GM18858 (cell line): ENCODE results near the gene ACTC1.
"Not testable (repeated sequence)": the region's sequence is repeated elsewhere in the genome, so short reads cannot be mapped to it uniquely, and the experiment has no call there.

Experiments used
- ATAC-seq: cut with Tn5 transposase; IDR thresholded peaks from one replicate; pipeline ENCODE4 v1.9.1; 2021; ENCODE audit not compliant: unreplicated experiment

ACTC1 gene

DNA sequence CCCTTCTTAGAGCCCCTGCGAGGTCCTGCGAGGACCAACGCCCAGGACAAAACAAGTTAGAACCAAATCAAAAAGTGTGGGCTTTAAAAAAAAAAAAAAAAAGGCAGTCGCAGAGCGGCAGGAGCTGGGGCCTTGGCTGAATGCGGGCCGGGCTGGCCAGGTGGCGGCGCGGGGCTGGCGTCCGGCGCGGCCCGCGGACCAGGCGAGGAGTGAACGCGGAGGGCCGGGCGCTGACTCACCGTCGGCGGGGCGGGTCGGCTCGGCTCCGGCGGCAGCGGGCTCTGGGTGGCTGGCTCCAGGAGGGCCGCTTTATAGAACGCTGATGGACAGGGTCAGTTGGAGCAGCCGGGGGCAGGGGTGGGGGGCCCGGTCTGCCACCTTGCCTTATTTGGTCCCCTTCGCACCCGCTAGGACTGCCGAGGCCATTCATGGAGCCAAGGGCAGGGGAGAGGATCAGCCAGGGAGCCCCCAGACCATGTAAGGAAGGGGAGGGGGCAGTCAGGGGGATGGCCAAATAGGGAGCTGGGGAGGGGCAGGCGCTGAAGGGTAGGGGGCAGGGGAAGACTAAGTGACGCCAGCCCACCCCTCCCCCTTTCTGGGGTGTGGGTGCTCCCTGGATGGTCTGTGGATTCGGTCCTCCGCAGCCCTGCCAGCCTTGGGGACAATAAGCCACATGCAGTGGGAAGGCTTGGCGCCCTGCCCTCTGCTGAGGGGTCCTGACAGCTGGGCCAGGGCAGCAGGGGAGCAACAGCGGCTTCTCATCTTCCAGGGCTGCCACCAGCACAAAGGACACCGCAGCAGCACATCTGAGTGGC is at the start of gene ACTC1:
TSS of gene ACTC1 (minus strand) at position 283 of the 815 bp plus-strand sequence. CDS start 741 bp downstream, outside the sequence.
- ATAC-seq = no peak

DNA sequence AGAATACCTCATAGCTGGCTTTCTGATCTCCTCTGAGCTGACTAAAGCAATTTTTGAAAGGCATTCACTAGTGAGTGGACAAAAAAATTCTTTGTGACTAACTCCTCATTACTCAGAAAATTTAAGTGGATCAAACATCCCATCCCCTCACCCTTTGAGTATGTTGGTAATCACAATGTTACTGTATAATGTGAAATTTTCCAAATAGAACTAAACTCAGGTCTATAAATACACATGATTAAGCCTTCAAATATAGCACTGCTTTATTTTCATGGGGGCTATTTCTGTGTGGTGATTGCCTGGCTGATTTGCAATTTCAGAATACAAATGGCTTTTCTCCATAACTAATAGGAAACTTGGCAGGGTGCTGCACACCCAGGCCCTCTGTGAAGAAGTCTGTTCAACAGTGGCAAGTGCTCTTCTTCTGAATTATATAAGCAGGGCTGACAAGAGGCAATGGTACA is 45.9 kb upstream of the ACTC1 start:
- ATAC-seq = no peak

DNA sequence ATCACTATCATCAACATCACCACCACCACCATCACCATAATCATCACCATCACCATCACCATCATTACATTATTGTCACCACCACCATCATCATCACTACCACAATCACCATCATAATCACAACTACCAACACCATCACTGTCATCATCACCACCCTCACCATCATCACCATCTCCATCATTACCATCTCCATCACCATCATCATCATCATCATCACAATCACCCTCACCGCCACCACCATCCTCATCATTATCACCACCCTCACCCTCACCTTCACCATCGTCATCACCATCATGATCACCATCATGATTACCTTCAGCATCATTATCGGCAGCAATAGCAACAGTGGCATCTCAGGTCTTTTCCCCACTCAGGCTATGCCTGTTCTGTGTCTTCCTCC is 42.9 kb upstream of the ACTC1 start:
- ATAC-seq = no peak

DNA sequence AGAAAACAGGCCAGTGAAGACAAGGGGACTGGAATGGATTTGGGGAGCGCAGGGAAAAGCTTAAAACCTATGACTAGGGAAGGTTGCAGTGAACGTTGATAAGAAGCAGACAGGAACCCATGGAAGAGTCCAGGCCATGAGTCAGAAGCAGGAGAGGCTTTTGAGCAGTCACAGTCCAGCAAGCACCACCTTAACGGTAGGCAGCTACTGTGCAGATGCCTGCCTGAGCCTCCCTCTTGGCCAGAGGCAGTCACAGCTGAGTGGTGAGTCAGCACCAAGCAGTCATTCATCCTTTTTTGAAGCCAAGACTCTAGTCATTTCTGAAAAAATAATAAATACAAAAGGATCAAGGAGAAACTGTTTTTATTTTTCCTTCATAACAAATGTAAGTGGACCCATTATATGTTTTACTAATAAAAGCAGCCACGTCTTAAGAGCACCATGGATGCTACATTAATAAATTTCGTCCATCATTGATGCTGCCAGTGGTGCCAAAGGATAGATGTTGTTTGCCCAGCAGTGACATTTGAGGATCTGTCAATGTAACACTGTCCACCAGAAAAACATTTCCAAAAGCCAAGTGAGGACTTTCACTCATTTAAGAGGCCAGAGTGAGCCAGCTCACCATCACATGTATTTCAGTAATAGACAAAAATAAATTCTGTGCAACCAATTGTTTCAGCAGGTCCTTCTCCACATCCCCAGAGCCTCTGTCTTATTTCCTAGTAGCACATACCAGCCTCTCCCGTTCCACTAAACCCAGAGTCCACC is 42.1 kb upstream of the ACTC1 start:
- ATAC-seq = no peak

DNA sequence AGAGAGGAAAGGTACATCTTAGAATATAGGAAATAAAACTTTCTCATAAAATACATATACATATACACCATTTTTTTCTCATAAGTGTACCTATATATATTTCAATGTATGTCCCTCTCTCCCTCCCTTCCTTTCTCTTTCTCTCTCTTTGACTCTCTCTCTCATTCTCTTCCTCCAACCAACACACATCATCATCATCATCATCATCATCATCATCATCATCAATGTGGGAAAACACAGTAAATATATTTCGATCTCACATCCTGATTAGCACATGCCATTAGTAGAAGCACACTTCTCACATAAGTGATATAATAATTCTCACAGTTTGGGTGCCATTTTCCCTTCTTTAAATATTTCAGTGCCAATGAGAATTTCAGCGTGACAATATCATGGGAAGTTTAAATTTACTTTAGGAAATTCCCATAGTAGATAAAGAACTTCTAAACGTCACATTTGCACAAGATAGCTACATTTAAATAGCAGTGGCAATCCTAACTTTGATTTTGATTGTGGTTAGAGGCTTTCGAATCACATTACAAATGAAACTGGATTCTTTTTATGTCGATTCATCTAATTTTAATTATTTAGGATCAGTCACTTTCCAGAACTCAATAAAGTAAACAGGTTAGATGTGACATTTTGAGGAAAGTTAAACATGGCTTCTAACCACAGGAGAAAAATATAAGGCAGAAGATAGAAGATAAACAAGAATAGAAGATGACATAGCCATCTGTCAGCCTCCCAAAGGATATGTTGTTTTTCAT is 33.0 kb upstream of the ACTC1 start:
- ATAC-seq = no peak

DNA sequence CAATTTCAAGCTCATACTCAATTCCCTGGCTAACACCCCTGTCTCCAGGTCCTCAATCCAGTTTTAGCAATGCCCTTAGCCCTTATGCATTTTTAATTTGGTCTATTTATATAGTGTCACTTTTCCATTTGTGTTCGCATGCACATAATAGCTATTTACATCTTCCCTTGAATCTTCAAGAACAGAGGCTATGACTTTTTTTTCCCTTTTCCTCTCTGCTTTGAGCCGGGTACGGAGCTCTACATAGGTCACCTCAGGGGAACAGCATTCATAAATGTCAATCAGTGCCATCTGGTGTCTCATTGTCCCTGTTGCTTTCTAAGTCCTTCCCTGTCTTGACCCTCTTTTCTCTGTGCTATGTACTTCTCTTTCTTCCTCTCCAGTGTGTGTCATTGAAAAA is 26.5 kb upstream of the ACTC1 start:
- no peak for ATAC-seq

DNA sequence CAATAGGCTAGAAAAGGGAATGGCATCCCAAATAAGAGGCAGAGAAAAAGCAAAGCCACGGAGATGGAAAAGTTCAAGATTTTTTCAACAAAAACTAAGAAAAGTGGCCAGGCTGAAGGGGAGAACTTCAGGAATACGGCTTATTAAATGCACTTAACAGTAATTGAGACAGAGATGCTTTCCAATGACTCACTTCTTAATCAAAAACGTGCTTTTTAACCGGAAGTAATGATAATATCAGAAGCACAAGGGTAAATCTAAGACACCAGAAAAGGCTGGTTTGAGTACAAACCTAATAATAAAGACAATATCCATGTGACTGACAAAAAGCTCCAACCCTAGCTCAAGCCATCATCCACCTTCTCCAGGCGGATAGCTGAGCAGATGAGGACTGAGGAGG is 24.8 kb upstream of the ACTC1 start:
- no peak for ATAC-seq

DNA sequence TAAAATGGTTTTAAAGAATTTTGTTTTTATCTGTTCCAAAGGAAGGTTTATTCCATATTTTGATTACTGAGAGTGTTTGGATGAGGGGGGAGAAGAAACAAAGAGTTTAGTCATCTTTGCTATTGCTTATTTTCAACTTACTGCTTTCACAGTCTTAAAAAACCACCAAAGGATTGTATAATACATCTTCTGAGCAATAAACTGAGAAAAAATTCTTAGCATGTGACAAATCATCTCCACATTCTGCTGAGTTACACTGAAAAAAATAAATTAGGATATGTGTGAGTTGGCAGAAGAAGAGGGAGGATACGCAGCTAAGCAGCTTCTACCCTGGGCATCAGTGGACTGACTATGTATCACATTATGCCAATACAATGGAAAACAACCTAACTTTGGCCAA is 23.2 kb upstream of the ACTC1 start:
- no peak for ATAC-seq

DNA sequence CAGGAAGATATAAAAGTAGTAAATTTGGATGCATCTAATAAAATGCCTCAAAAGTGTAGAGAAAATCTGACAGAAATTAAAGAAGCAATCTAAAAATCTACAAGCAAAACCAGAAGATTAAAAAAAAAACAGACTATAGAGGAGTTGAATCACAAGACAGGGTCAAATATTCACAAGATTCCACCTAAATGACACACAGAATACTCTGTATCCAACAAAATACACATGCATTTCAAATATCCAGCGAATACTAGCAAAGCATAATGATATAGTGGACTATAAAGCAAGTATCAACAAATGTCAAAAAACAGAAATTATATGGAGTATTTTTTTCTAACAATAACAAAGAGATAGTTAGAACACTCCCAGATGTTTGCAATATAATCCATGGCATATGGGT is 20.5 kb upstream of the ACTC1 start:
- no peak for ATAC-seq

DNA sequence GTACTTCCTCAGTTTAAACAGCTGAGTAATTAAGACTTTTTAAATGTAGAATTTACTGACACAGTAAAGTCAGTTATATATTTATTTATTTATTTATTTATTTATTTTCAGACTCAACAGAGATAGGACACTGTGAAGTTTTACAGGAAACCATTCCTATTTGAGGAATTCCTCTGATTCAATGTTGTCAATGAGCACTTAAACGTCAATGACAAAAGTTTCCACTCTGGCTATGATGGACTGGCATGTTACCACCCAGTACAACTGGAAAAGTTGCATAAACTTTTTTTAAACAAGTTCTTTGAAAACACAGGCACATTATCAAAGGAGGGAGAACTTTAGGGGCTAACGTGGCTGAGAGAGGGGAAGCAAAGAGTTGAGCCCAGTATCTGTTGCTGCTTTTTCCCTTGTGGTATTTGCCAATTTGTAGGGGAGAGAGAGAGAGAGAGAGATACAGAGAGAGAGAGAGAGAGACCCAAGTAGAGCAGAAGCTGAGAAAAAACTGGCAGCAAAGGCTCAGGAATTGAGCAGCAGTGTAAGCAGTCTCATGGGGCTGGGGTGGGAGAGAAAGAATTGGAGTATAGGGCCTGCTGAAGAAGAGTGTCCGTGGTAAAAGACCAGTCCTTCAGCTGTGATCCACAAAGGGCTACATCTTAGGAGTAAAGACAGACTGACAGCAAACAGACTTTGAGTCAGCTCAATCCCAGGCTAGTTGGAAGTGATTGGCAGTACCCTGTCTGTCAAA is 18.3 kb upstream of the ACTC1 start:
- ATAC-seq = no peak

DNA sequence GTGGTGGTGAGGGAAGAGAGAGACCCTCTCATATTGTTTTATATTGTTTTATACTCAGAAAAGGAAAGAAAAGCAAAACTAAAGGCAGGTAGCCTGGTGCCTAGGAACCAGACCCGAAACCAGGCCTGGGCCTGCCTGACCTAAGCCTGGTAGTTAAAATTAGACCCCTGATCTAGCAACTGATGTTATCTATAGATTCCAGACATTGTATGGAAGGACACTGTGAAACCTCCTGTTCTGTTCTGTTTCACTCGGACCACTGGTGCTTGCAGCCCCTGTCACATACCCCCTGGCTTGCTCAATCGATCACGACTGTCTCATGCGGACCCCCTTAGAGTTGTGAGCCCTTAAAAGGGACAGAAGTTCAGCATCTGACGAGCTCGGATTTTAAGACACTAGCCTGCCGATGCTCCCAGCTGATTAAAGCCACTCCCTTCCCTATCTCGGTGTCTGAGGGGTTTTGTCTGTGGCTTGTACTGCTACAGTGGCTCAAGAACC is 17.6 kb upstream of the ACTC1 start:
- not testable (repeated sequence) for ATAC-seq

DNA sequence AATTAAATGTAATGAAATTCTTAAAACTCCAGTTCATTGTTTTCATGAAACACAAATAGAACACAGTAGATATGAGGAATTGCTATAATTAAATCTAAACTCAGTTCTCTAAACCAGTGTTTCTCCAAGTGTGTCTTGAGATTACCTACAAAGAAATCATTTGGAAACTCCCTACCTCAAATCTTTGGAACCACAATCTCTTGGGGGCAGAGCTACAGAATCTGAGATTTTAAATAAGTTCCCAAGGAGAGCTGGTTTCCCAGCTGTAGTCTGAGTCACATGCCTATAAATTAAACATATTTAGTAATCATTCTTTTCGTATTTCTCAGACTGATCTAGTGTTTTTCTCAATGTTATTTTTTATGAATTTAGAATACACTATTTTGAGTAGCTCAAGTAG is 17.0 kb upstream of the ACTC1 start:
- no peak for ATAC-seq

DNA sequence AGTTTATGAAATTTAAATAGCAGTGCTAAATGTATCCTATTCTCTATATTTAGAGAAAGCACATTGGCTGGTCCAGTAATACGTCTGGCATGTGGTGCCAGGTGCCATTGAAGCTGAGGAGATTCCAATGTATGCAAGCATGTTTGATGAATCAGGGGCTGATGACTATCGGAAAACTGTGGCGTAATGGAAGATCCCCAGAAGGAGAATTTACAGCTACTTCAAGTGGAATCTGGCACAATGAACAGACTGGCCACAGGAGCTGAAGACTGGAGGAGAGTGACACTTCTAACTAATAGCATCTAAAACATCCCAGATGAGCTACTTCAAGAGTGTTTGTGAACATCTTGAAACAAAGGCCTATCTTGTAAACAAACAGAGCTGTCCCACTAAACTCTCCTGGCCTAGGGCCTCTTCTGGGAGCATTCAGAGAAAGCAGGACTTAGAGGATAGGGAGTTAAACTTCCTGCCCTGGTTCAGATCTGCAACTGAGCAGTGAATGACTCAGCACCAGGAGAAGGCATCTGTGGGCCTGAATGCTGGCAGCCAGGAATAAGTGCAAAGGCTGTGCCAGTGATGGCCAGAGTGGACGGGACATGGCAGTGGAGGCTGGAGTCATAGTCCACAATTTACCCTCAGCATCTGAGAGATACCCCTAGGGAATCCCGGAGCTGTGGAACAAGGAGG is 15.2 kb upstream of the ACTC1 start:
- ATAC-seq = no peak

DNA sequence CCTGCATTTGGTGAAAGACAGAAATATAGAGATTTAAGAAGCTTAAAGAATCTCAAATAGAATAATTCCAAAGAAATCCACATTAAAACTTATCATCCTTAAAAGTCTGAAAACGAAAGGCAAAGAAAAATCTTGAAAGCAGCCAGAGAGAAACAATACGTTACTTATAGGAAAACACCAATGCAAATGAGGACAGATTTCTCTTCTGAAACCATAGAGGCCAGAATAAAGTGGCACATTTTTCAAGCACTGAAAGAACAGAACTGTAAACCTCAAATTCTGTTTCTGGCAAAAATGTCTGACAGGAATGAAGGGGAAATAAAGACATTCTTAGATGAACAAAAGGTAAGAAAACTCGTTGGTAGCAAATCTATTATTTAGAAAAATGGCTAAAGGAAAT is 13.8 kb upstream of the ACTC1 start:
- no peak for ATAC-seq

DNA sequence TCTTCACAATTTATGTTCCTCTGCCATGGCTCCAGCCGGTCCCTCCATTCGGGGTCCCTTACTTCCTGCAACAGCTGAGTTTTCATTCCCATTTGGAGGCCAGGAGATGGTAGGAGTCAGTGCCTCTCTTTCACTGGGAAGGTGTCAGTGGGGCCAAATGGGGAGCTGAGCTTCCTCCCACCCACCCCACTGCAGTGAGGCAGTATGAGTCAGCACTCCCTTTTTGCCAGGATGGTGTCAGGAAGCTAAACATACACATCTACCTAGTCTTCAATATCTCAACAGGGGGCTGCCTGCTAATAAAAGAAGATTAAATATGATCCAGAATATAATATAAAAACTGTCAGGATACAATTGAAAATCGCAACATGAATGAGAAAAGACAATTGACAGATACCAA is 12.7 kb upstream of the ACTC1 start:
- ATAC-seq = no peak

DNA sequence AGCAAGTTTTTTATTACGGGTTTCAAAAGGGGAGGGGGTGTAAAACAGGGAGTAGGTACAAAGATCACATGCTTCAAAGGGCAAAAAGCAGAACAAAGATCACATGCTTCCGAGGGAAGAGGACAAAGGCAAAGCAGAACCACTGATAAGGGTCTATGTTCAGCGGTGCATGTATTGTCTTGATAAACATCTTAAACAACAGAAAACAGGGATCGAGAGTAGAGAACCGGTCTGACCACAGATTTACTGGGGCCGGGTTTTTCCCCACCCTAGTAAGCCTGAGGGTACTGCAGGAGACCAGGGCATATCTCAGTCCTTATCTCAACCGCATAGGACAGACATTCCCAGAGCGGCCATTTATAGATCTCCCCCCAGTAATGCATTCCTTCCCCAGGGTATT is 11.9 kb upstream of the ACTC1 start:
- not testable (repeated sequence) for ATAC-seq

DNA sequence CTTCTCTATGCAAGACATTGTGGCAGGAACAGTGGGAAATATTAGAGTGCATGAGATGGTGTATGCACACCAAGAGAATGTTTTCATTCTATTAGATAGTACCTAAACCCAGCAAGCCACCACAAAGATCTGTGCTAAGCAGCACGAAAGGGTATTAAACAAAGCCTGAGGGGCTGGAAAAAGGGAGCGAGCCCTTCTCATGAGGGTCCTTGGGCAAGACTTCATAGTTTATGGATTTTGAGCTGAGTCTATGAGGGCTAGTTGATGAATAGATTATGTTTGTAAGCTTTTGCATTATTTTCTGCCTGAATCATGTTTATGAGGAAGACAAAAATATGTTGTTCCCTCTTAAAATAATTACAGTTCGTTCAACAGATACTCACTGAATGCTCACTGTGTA is 9.4 kb upstream of the ACTC1 start:
- ATAC-seq = no peak

DNA sequence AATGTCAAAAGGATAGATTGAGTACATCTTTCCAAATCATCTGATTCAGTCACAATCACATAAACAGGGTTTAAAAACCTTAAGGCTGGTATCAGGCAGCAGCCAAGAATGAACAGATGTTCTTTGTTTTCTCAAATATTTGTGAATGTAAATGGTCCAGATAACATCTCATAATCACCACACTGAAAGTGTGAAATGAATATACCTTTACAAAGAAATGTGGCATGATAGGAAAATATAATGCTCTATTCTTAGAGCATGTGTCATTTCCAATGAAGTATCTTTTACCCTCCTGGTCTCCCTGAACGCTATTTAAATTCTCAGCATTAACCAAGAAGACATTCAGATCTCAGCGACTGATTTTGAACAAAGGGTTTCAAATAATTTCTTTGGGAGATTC is 8.8 kb upstream of the ACTC1 start:
- ATAC-seq = no peak

DNA sequence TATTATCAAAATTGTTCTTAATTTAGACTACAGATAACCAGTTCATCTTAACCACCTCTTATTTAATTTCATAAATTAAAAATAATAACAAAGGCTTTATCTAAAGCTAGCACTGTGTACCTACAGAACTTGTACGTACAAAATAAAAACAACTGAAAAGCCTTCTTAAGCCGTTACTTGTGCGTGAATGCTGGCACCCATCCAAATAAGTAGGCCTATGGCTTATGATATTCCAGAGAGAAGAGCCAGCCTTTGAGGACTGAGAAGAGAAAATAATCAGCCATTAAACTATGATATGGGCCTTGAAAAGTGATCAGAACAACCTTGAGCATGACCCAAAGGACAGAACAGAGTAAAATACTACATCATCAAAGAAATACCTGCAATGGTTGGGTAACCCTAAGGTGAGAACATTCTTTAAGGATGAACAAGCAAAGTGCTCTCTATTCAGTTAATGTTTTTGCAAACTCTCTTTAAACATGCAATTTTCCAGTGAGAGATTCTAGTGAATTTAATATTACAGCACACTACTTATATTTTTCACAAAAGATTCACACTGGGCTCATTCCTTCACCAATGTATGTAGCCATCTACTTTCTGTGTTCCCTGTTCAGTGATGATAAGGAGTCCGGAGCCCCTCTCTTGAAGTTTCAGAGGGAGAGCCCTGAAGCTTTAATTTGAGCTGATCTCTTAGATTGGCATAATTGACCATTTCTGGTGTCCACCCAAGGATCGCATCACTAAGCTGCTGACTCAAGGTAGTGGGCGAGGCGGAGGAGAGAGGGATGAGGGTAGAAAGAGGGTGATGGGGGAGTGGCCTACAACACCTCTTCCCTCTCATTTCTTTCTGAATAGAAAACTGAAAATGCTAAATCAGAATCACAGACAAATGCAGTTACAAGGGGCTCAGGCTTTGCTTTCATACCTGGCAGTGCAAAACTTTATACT is 7.7 kb upstream of the ACTC1 start:
- no peak for ATAC-seq
